ENCODE results near the gene BAX.

DNA sequence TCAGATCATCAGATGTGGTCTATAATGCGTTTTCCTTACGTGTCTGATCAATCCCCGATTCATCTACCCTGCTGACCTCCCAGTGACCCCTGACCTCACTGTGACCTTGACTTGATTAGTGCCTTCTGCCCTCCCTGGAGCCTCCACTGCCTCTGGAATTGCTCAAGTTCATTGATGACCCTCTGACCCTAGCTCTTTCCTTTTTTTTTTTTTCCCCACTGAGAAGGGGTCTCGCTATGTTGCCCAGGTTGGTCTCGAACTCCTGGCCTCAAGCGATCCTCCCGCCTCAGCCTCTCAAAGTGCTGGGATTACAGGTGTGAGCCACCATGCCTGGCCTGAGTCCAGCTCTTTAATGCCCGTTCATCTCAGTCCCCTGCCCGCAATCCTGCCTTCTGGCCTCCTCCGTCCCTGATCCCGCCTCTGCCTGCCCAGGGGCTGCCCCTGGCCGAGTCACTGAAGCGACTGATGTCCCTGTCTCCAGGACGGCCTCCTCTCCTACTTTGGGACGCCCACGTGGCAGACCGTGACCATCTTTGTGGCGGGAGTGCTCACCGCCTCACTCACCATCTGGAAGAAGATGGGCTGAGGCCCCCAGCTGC, 6.5 kb downstream of the BAX start:
- TF ChIP-seq, protein P1, sequence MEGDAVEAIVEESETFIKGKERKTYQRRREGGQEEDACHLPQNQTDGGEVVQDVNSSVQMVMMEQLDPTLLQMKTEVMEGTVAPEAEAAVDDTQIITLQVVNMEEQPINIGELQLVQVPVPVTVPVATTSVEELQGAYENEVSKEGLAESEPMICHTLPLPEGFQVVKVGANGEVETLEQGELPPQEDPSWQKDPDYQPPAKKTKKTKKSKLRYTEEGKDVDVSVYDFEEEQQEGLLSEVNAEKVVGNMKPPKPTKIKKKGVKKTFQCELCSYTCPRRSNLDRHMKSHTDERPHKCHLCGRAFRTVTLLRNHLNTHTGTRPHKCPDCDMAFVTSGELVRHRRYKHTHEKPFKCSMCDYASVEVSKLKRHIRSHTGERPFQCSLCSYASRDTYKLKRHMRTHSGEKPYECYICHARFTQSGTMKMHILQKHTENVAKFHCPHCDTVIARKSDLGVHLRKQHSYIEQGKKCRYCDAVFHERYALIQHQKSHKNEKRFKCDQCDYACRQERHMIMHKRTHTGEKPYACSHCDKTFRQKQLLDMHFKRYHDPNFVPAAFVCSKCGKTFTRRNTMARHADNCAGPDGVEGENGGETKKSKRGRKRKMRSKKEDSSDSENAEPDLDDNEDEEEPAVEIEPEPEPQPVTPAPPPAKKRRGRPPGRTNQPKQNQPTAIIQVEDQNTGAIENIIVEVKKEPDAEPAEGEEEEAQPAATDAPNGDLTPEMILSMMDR (IDR thresholded peaks at IDR 0.05; ENCODE audit: low read depth, low read length, missing input control), result no peak
- no peak for TF ChIP-seq ATF3 (IDR thresholded peaks at IDR 0.05)
- TF ChIP-seq NR2F2 (IDR thresholded peaks at IDR 0.05), result peak; percentile 87
- no peak for TF ChIP-seq GABPA (IDR thresholded peaks at IDR 0.05 in 1 of 2, conservative IDR thresholded peaks at IDR 0.05 in 1 of 2)
- no peak for TF ChIP-seq TAF1 (conservative IDR thresholded peaks at IDR 0.05)
- no peak for TF ChIP-seq EGR1 (IDR thresholded peaks at IDR 0.05; ENCODE audit: low read depth in 2 of 2)

All from liver (tissue), 3 donors.